Suprapubic skin (tissue), 3 donors: ENCODE measurements around the gene NAV3.

Source experiments
- CTCF ChIP-seq, 2 donors: fragments of 200-600 bp in 1 of 2; fragments of 450-650 bp in 1 of 2; sonication (generic) in 1 of 2; IDR thresholded peaks; one replicate each; pipeline ENCODE4 v1.5.1; 2016 to 2019; ENCODE audit warnings: antibody characterized with exemption in 2 of 2, mild to moderate bottlenecking in 1 of 2, moderate library complexity in 1 of 2
- POLR2AphosphoS5 ChIP-seq, 3 donors: sonication (generic); formaldehyde crosslinking; IDR thresholded peaks; one replicate each; pipeline ENCODE4 v1.6.1; 2017; ENCODE audit warnings: antibody characterized with exemption in 3 of 3

- TF ChIP-seq CTCF (IDR thresholded peaks at IDR 0.05) (no peak), POLR2AphosphoS5 (IDR thresholded peaks at IDR 0.05) (no peak)
Observed at GRCh38 chr12:78086553-78087362, 256.1 kb downstream of the NAV3 start.
